Right lobe of liver (tissue), 6 donors: ENCODE measurements around the gene P2RX5. TPM values are rescaled to one million over a fixed set of nuclear protein-coding genes. Genes with fewer than 3 reads are reported as not detected.

ENCODE experiments used
- ATAC-seq, 4 donors: fragments of 200-7000 bp; cut with Tn5 transposase; one replicate each; pipeline ENCODE4 v1.9.1; 2020; ENCODE audit warnings: mild to moderate bottlenecking in 4 of 4, moderate library complexity in 4 of 4
- DNase-seq, 3 donors: peaks; one replicate each; pipeline ENCODE4 v3.0.0-alpha.2; 2020
- H3K27ac ChIP-seq, 3 donors: fragments of 200-600 bp; one replicate each; pipeline ENCODE4 v1.8.0; 2022
- H3K27me3 ChIP-seq, 2 donors: fragments of 200-600 bp; one replicate each; pipeline ENCODE4 v1.8.0; 2022
- H3K36me3 ChIP-seq, 4 donors: fragments of 200-600 bp; sonication (generic) in 1 of 4; one replicate each; pipeline versions ENCODE4 v1.5.1 to v1.8.0; 2017 to 2022; ENCODE audit warnings: control low read depth in 1 of 4
- H3K4me1 ChIP-seq, 4 donors: fragments of 200-600 bp; sonication (generic) in 1 of 4; one replicate each; pipeline versions ENCODE4 v1.5.1 to v1.8.0; 2017 to 2022; ENCODE audit warnings: control low read depth in 1 of 4
- H3K4me3 ChIP-seq, 3 donors: fragments of 200-600 bp; one replicate each; pipeline ENCODE4 v1.8.0; 2022
- H3K9me3 ChIP-seq, 4 donors: fragments of 200-600 bp; sonication (generic) in 1 of 4; one replicate each; pipeline versions ENCODE4 v1.5.1 to v1.8.0; 2017 to 2022; ENCODE audit warnings: control low read depth in 1 of 4
- POLR2A ChIP-seq: fragments of 450-650 bp; IDR thresholded peaks from one replicate; pipeline ENCODE4 v1.6.1; 2017; ENCODE audit warnings: antibody characterized with exemption, mild to moderate bottlenecking
- WGBS: methylation state at CpG from one replicate; pipeline ENCODE4 v1.1.6; 2018; ENCODE audit warnings: low coverage, low lambda C conversion rate; ENCODE audit not compliant: insufficient coverage; ENCODE audit errors: missing lambda C conversion rate; 5-methylcytosine and 5-hydroxymethylcytosine counted together
- intact Hi-C, 2 donors: fragments of 100-400 bp; cut with DNase I; formaldehyde crosslinking; loops; one replicate each; pipeline versions ENCODE4 v1.11.2 to v1.14.1; 2022
- total RNA-seq, 6 experiments: library from RNA; depleted of rRNA in 2 of 6; stranded (reverse); fragments of >200 nt in 2 of 6; fragmentation: NEBNext Ultra II Directional in 3 of 6; extraction: Animal tissue kit (Norgen Biotek cat#: 25700) in 3 of 6; gene quantifications; one replicate each; pipeline versions ENCODE4 v1.1.0 to v1.2.4, GENCODE V29; 2016 to 2023
- TF ChIP-seq, protein P1 (sequence below), 4 donors: fragments of 200-600 bp in 3 of 4; fragments of 450-650 bp in 1 of 4; IDR thresholded peaks; one replicate each; pipeline versions ENCODE4 v1.5.1 to v1.8.0; 2016 to 2022; ENCODE audit warnings: antibody characterized with exemption in 4 of 4, mild to moderate bottlenecking in 2 of 4
- donor health status: DM: no; HTN: yes; CAD: no.
- donor health status: DM: no; HTN: no; CAD: no.
- donor health status: DM: no; HTN: no; CAD: no.
- donor health status: DM: no; HTN: yes; CAD: no.
- donor health status: DM: no; HTN: yes; CAD: no.

P2RX5 gene
- total RNA-seq, 6 experiments from 2014 or later: 0.13 to 1.1 (median 0.40) TPM

DNA sequence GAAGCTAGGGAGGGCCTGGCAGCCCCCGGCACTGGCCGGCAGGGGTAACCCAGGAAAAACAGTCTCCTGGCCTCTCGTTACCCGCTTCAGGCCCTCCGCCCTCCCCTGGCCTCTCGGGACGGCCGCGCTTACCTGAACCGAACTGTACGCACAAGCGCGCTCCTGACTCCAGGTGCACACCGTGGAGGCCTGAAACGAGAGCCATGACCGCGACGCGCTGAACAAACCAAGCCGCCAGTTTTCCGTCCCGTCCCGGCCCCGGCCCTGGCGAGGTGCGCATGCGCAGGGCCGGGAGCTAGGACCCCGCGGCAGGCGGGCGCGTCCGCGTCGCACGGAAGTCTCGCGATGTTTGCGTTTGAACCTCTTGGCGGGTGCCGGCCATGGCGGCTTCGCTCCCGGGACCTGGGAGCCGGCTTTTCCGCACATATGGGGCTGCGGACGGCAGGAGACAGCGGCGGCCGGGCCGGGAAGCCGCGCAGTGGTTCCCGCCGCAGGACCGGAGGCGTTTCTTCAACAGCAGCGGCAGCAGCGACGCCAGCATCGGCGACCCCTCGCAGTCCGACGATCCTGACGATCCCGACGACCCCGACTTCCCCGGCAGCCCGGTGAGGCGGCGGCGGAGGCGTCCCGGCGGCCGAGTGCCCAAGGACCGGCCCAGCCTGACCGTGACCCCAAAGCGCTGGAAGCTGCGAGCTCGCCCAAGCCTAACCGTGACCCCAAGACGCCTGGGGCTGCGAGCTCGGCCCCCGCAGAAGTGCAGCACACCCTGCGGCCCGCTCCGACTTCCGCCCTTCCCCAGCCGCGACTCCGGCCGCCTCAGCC is 27.8 kb upstream of the P2RX5 start, which contains the start of gene HASPIN:
Gene HASPIN (plus strand): TSS at position 348 of the 822 bp plus-strand sequence. CDS start 33 bp downstream, at position 381.
- Histone ChIP-seq H3K36me3 (peaks cover 0 to 2% (median 0%) of the 10 kb centered on the region in 4 donors), H3K27me3 (no peaks in the 10 kb centered on the region), H3K27ac (peak within 1 kb of the TSS; percentile 70 to 77 (median 71)), H3K4me3 (peak within 1 kb of the TSS; percentile 65 to 87 (median 82)), H3K4me1 (peaks cover 0 to 13% (median 0%) of the 10 kb centered on the region in 4 donors), H3K9me3 (no peaks in the 10 kb centered on the region)
- DNase-seq (peak; percentile 92 to 93 (median 93)), ATAC-seq (peak; percentile 89 to 97 (median 96))
- intact Hi-C loops: no loop called here
- peak; percentile 34 for TF ChIP-seq POLR2A
- TF ChIP-seq, protein P1, sequence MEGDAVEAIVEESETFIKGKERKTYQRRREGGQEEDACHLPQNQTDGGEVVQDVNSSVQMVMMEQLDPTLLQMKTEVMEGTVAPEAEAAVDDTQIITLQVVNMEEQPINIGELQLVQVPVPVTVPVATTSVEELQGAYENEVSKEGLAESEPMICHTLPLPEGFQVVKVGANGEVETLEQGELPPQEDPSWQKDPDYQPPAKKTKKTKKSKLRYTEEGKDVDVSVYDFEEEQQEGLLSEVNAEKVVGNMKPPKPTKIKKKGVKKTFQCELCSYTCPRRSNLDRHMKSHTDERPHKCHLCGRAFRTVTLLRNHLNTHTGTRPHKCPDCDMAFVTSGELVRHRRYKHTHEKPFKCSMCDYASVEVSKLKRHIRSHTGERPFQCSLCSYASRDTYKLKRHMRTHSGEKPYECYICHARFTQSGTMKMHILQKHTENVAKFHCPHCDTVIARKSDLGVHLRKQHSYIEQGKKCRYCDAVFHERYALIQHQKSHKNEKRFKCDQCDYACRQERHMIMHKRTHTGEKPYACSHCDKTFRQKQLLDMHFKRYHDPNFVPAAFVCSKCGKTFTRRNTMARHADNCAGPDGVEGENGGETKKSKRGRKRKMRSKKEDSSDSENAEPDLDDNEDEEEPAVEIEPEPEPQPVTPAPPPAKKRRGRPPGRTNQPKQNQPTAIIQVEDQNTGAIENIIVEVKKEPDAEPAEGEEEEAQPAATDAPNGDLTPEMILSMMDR (IDR thresholded peaks at IDR 0.05): peak in 2 of 4 donors; percentile 7 to 48
- 0% methylated on average over 6 of the region's 98 CpGs for WGBS

DNA sequence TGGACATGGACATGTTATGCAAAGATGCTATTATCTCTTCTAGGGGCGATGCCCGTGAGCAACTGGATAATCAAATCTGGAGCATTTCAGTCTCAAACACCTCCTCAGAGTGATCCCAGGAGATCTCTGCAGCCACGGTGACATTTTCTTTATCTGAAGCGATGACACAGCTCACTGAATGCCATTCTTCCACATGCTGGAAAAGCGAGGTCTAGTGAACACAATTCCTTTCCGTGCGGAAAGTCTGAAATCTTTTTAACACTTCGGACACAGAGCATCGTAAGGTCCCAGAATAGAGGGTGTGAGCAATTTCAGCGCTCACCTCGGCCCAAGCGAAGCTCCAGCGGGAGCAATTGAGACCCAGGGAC is 27.2 kb upstream of the P2RX5 start:
- Histone ChIP-seq H3K27me3 (no peaks in the 10 kb centered on the region), H3K4me3 (peak overlapping the region; percentile 65 to 87 (median 82)), H3K27ac (peak overlapping the region; percentile 70 to 77 (median 71)), H3K36me3 (peaks cover 0 to 5% (median 1%) of the 10 kb centered on the region in 4 donors), H3K9me3 (no peaks in the 10 kb centered on the region), H3K4me1 (peaks cover 0 to 13% (median 0%) of the 10 kb centered on the region in 4 donors)
- DNase-seq: no peak
- intact Hi-C loops: no loop called here
- 1% methylated on average over 12 of the region's 13 CpGs for WGBS
- TF ChIP-seq POLR2A: no peak
- TF ChIP-seq, protein P1 (IDR thresholded peaks at IDR 0.05): no peak
- peak in 1 of 4 donors; percentile 38 for ATAC-seq

DNA sequence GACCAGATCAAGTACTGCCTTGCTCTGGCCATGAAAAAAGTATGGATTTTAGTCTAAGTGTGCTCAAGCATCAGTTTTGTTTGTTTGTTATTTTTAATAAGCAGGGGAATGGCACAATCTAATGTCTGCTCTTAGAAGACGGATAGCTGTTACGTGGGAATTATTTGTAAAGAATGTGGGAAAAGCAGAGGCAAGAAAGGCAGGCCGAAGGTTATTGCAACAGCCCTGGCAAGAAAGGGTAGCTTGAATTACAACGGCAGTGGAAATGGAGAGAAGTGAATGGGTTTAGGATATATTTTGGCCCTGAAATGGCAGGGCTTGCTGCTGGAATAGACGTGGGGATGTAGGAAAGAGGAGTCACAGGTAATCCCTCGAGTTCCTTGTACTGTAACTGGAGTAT is 26.8 kb upstream of the P2RX5 start:
- Histone ChIP-seq H3K4me1 (peaks cover 0 to 13% (median 0%) of the 10 kb centered on the region in 4 donors), H3K27me3 (no peaks in the 10 kb centered on the region), H3K4me3 (peak overlapping the region; percentile 65 to 87 (median 82)), H3K27ac (no peak overlapping the region), H3K9me3 (no peaks in the 10 kb centered on the region), H3K36me3 (peaks cover 0 to 9% (median 4%) of the 10 kb centered on the region in 4 donors)
- no peak for TF ChIP-seq POLR2A
- TF ChIP-seq, protein P1 (IDR thresholded peaks at IDR 0.05): no peak
- WGBS: 28% methylated on average over 6 of the region's 6 CpGs
- ATAC-seq: no peak
- DNase-seq: no peak
- intact Hi-C loops: no loop called here

DNA sequence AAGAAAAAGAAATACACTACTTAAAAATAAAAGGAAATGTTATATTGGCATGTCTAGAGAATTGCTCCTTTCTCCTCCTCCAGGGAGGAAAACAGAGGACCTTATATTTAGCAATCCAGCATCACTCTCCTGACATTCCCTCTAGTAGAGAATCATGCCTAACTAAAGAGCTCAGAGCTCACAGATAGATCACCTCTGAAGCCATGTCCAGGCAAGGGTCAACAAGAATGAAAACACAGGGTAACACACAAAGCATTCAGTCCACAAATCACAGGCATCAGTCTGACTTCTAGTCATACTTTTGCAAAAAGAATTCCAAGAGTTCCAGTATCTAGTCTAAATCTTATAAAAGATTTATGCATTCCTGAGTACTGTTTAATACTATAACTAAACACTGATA is 23.3 kb upstream of the P2RX5 start:
- no peak overlapping the region for H3K4me3 ChIP-seq
- H3K9me3 ChIP-seq: no peaks in the 10 kb centered on the region
- H3K4me1 ChIP-seq: peaks cover 0 to 11% (median 0%) of the 10 kb centered on the region in 4 donors
- no peaks in the 10 kb centered on the region for H3K27me3 ChIP-seq
- intact Hi-C loops: no loop called here
- no peak for ATAC-seq
- DNase-seq: no peak
- no peak overlapping the region for H3K27ac ChIP-seq
- peaks cover 0 to 40% (median 17%) of the 10 kb centered on the region in 4 donors for H3K36me3 ChIP-seq
- TF ChIP-seq, protein P1 (IDR thresholded peaks at IDR 0.05): no peak
- no peak for TF ChIP-seq POLR2A
